ENCODE results near the gene ABCA9.

GRCh38 chr17:69047368-69048263, 13.1 kb downstream of the ABCA9 start:
- TF ChIP-seq CTCF (IDR thresholded peaks at IDR 0.05; ENCODE audit: borderline replicate concordance, extremely low read depth, low read length, poor library complexity, severe bottlenecking) (no peak), EZH2 (IDR thresholded peaks at IDR 0.05; ENCODE audit: borderline replicate concordance, low read depth, low read length, severe bottlenecking) (no peak)

Measured in DND-41 (cell line).